CD4-positive, alpha-beta T cell treated with Interleukin-1 beta for 1 hour (primary cell): Measurements from ENCODE around the gene ADIRF.
"Not testable (repeated sequence)": the region's sequence is repeated elsewhere in the genome, so short reads cannot be mapped to it uniquely, and the experiment has no call there.

Experiments used
- DNase-seq, 2 donors: peaks; one replicate each; pipeline ENCODE4 v3.0.0-alpha.2; 2020 to 2022

The ADIRF gene

GRCh38 chr10:86968271-86968993 lies at the start of gene ADIRF:
Gene ADIRF, plus strand, starts transcription at chr10:86968482. Its CDS starts 63 bp downstream, at chr10:86968545.
- DNase-seq = no peak

- no peak for DNase-seq
These were observed 45.7 kb upstream of the ADIRF start for GRCh38 chr10:86922553-86922961.

GRCh38 chr10:86929468-86930380 lies 38.6 kb upstream of the ADIRF start:
- DNase-seq = no peak

GRCh38 chr10:86931872-86932271 lies 36.4 kb upstream of the ADIRF start:
- no peak for DNase-seq

- no peak for DNase-seq
These were observed 35.6 kb upstream of the ADIRF start for GRCh38 chr10:86932674-86933073.

- DNase-seq = not testable (repeated sequence)
These were observed 34.0 kb upstream of the ADIRF start for GRCh38 chr10:86934162-86934711.

- no peak for DNase-seq
These were observed 31.4 kb upstream of the ADIRF start for GRCh38 chr10:86936661-86937501.

- DNase-seq = no peak
These were observed 30.7 kb upstream of the ADIRF start for GRCh38 chr10:86937502-86938154.

- DNase-seq = no peak
These were observed 30.0 kb upstream of the ADIRF start for GRCh38 chr10:86938260-86938659.

GRCh38 chr10:86940076-86940475 lies 28.2 kb upstream of the ADIRF start:
- DNase-seq = not testable (repeated sequence)

GRCh38 chr10:86940677-86941076 lies 27.6 kb upstream of the ADIRF start:
- no peak for DNase-seq

- no peak for DNase-seq
These were observed 26.9 kb upstream of the ADIRF start for GRCh38 chr10:86941426-86941825.

GRCh38 chr10:86941991-86942421 lies 26.3 kb upstream of the ADIRF start:
- no peak for DNase-seq

- DNase-seq = no peak
These were observed 25.6 kb upstream of the ADIRF start for GRCh38 chr10:86942441-86943315.

- DNase-seq = no peak
These were observed 24.8 kb upstream of the ADIRF start for GRCh38 chr10:86943316-86944030.

- no peak for DNase-seq
These were observed 24.3 kb upstream of the ADIRF start for GRCh38 chr10:86944031-86944419.

GRCh38 chr10:86944471-86944870 lies 23.8 kb upstream of the ADIRF start:
- DNase-seq = no peak

GRCh38 chr10:86944907-86945306 lies 23.4 kb upstream of the ADIRF start:
- DNase-seq = no peak

- DNase-seq = no peak
These were observed 22.7 kb upstream of the ADIRF start for GRCh38 chr10:86945361-86946212.
